OCI-LY1 (cell line): ENCODE results near the gene SCN5A.

Source experiments
- CTCF ChIP-seq: fragments of 200-600 bp; sonication (generic), shearing (Covaris generic); IDR thresholded peaks from 2 replicates; pipeline ENCODE4 v1.5.1; 2017; ENCODE audit warnings: mild to moderate bottlenecking, antibody characterized with exemption, low read length, moderate library complexity, mixed read lengths
- EZH2 ChIP-seq: fragments of 200-600 bp; sonication (generic), shearing (Covaris generic); IDR thresholded peaks from 2 replicates; pipeline ENCODE4 v1.8.0; 2017; ENCODE audit warnings: borderline replicate concordance, mixed run types, mild to moderate bottlenecking, antibody characterized with exemption, low read length, moderate library complexity, mixed read lengths

- no peak for TF ChIP-seq EZH2
- TF ChIP-seq CTCF: no peak
These were observed 5.9 kb downstream of the SCN5A start for GRCh38 chr3:38643592-38643991.
